ENCODE measurements around the gene EVX1.

GRCh38 chr7:27249724-27250556, 7.3 kb downstream of the EVX1 start:
- no peak for TF ChIP-seq CTCF (IDR thresholded peaks at IDR 0.05; ENCODE audit: insufficient read depth, low read length, poor library complexity, severe bottlenecking)
- TF ChIP-seq EZH2phosphoT487 (conservative IDR thresholded peaks at IDR 0.05; ENCODE audit: low read length) = no peak
